ENCODE results near the gene MRPL18. TPM values are rescaled to one million over a fixed set of nuclear protein-coding genes. Genes with fewer than 3 reads are reported as not detected.
"Not testable (repeated sequence)": the region's sequence is repeated elsewhere in the genome, so short reads cannot be mapped to it uniquely, and the experiment has no call there.

Gene MRPL18
- total and polyA plus RNA-seq, 2 experiments from 2014 or later: 84.8 to 93.5 TPM

DNA sequence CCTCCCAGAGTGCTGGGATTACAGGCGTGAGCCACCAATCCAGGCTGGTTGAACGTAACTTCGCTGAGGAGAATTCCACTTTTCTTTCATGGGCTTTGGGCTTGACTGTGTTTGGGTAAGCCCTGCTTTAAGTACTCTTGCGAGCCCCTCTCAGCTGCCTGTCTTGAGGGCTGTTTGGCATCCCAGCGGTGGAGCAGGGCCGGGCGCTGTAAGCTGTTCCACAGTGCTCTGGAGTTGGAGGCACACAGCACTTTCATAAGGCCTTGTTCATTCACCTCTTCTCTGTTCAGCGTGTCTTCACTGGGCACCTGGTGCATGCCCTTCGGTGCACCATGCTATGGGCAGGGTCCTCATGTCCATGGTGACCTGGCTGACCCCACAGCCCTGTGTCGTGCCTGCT lies 31.5 kb downstream of the MRPL18 start:
- whole genome bisulfite sequencing (ENCODE audit: low lambda C conversion rate, missing lambda C conversion rate): 92% methylated on average over 10 of the region's 10 CpGs
- no peak overlapping the region for H3K4me2 ChIP-seq

GRCh38 chr6:159823953-159824352 lies 33.7 kb downstream of the MRPL18 start:
- no peak overlapping the region for H3K4me3 ChIP-seq
- H4K20me1 ChIP-seq (ENCODE audit: insufficient read depth, poor library complexity, severe bottlenecking): no peaks in the 10 kb centered on the region
- no peak overlapping the region for H3K4me2 ChIP-seq
- whole genome bisulfite sequencing (ENCODE audit: low lambda C conversion rate, missing lambda C conversion rate): 94% methylated on average over 3 of the region's 3 CpGs
- no peak overlapping the region for H2AFZ ChIP-seq
- no peaks in the 10 kb centered on the region for H3K79me2 ChIP-seq
- TF ChIP-seq CTCF (IDR thresholded peaks at IDR 0.05; ENCODE audit: poor library complexity) (no peak), EZH2phosphoT487 (IDR thresholded peaks at IDR 0.05; ENCODE audit: low read depth, severe bottlenecking, unreplicated experiment) (no peak), EZH2 (IDR thresholded peaks at IDR 0.05; ENCODE audit: borderline replicate concordance) (no peak)
- no peak for DNase-seq (ENCODE audit: low spot score)
- H3K9me3 ChIP-seq (ENCODE audit: low read depth): no peaks in the 10 kb centered on the region
- H3K4me1 ChIP-seq (ENCODE audit: insufficient read depth): no peaks in the 10 kb centered on the region
- H3K27ac ChIP-seq: no peak overlapping the region
- H3K9me2 ChIP-seq (replicated peaks; ENCODE audit: insufficient read depth): no peaks in the 10 kb centered on the region
- no peaks in the 10 kb centered on the region for H3K27me3 ChIP-seq
- no peaks in the 10 kb centered on the region for H3K36me3 ChIP-seq (replicated peaks; ENCODE audit: insufficient read depth, low read depth)

More for the DNA sequence above, 31.5 kb downstream of the MRPL18 start:
- H3K4me3 ChIP-seq: no peak overlapping the region
- H3K27ac ChIP-seq: no peak overlapping the region
- H3K9me3 ChIP-seq (ENCODE audit: low read depth): no peaks in the 10 kb centered on the region
- H4K20me1 ChIP-seq (ENCODE audit: insufficient read depth, poor library complexity, severe bottlenecking): no peaks in the 10 kb centered on the region
- no peaks in the 10 kb centered on the region for H3K36me3 ChIP-seq (replicated peaks; ENCODE audit: insufficient read depth, low read depth)
- no peak for TF ChIP-seq EZH2phosphoT487 (IDR thresholded peaks at IDR 0.05; ENCODE audit: low read depth, severe bottlenecking, unreplicated experiment)
- TF ChIP-seq EZH2 (IDR thresholded peaks at IDR 0.05; ENCODE audit: borderline replicate concordance): no peak
- TF ChIP-seq CTCF (IDR thresholded peaks at IDR 0.05; ENCODE audit: poor library complexity): no peak
- H3K9me2 ChIP-seq (replicated peaks; ENCODE audit: insufficient read depth): no peaks in the 10 kb centered on the region
- H3K4me1 ChIP-seq (ENCODE audit: insufficient read depth): no peaks in the 10 kb centered on the region
- H3K27me3 ChIP-seq: no peaks in the 10 kb centered on the region
- no peak for DNase-seq (ENCODE audit: low spot score)
- no peaks in the 10 kb centered on the region for H3K79me2 ChIP-seq
- no peak overlapping the region for H2AFZ ChIP-seq

DNA sequence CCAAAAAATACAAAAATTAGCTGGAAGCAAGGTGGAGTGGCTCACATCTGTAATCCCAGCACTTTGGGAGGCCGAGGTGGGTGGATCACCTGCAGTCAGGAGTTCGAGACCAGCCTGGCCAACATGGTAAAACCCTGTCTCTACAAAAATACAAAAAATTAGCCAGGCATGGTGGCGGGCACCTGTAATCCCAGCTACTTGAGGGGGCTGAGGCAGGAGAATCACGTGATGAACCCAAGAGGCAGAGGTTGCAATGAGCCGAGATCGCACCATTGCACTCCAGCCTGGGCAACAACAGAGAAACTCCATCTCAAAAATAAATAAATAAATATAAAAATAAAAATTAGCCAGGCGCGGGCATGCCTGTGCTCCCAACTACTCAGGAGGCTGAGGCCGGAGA lies 34.4 kb downstream of the MRPL18 start:
- H3K4me2 ChIP-seq; H3K4me3 ChIP-seq; H3K27me3 ChIP-seq; H4K20me1 ChIP-seq (ENCODE audit: insufficient read depth, poor library complexity, severe bottlenecking); H3K9me2 ChIP-seq (replicated peaks; ENCODE audit: insufficient read depth); H3K9me3 ChIP-seq (ENCODE audit: low read depth); H3K27ac ChIP-seq; H3K4me1 ChIP-seq (ENCODE audit: insufficient read depth); H3K36me3 ChIP-seq (replicated peaks; ENCODE audit: insufficient read depth, low read depth); H2AFZ ChIP-seq; H3K79me2 ChIP-seq; DNase-seq (ENCODE audit: low spot score): not testable (repeated sequence)
- 98% methylated on average over 9 of the region's 9 CpGs for WGBS (ENCODE audit: low lambda C conversion rate, missing lambda C conversion rate)

- DNase-seq (ENCODE audit: low spot score): no peak
- H3K4me3 ChIP-seq: no peak overlapping the region
- no peaks in the 10 kb centered on the region for H3K36me3 ChIP-seq (replicated peaks; ENCODE audit: insufficient read depth, low read depth)
- H3K27ac ChIP-seq: no peak overlapping the region
- H3K79me2 ChIP-seq: no peaks in the 10 kb centered on the region
- no peak overlapping the region for H2AFZ ChIP-seq
- H3K4me1 ChIP-seq (ENCODE audit: insufficient read depth): no peaks in the 10 kb centered on the region
- no peaks in the 10 kb centered on the region for H3K9me3 ChIP-seq (ENCODE audit: low read depth)
- no peaks in the 10 kb centered on the region for H3K27me3 ChIP-seq
- TF ChIP-seq EZH2 (IDR thresholded peaks at IDR 0.05; ENCODE audit: borderline replicate concordance) (no peak), CTCF (IDR thresholded peaks at IDR 0.05; ENCODE audit: poor library complexity) (no peak), EZH2phosphoT487 (IDR thresholded peaks at IDR 0.05; ENCODE audit: low read depth, severe bottlenecking, unreplicated experiment) (no peak)
- no peak overlapping the region for H3K4me2 ChIP-seq
- H3K9me2 ChIP-seq (replicated peaks; ENCODE audit: insufficient read depth): no peaks in the 10 kb centered on the region
- 94% methylated on average over 13 of the region's 13 CpGs for WGBS (ENCODE audit: low lambda C conversion rate, missing lambda C conversion rate)
- no peaks in the 10 kb centered on the region for H4K20me1 ChIP-seq (ENCODE audit: insufficient read depth, poor library complexity, severe bottlenecking)
Measured at GRCh38 chr6:159826004-159826403, 35.7 kb downstream of the MRPL18 start.
